Suppressor macrophage (primary cell): Measurements from ENCODE around the gene EEF1AKMT2.

Source experiments
- DNase-seq, 4 experiments: peaks; one replicate each; pipeline ENCODE4 v3.0.0-alpha.2; 2020 to 2022

Gene EEF1AKMT2

DNA sequence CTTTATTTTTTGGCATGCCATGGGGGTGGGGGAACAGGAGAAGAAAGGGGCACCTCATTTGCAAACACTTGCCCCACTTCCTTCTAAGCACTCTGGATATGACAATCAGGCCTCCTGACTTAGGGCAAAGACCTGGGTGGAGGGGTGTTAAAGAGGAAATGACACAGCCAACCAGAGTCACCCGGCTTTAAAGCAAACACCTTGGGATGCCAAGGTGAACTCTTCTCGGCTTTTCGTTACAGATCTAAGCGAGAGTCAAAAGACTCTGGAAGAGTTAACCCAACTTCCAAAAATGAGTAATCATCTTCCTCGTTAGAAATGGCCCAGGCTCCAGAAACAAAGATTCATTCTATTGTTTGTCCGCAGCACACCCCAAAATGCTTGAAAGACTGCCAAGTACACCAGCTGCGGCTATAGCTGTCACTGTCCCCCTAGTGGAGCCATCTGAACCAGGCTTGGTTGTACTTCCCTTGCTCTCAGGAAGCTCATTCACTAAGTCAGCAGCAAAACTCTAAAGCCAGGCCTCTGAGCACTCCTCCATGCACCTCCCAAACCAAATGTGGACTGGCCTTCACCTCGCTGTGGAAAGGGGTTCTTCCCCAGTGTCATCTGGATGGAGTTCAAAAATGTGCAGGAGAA is 72.4 kb downstream of the EEF1AKMT2 start:
- DNase-seq = peak; percentile 86 to 93 (median 89)

GRCh38 chr10:124717911-124718741 is 73.6 kb downstream of the EEF1AKMT2 start:
- DNase-seq = peak; percentile 86 to 97 (median 89)

DNA sequence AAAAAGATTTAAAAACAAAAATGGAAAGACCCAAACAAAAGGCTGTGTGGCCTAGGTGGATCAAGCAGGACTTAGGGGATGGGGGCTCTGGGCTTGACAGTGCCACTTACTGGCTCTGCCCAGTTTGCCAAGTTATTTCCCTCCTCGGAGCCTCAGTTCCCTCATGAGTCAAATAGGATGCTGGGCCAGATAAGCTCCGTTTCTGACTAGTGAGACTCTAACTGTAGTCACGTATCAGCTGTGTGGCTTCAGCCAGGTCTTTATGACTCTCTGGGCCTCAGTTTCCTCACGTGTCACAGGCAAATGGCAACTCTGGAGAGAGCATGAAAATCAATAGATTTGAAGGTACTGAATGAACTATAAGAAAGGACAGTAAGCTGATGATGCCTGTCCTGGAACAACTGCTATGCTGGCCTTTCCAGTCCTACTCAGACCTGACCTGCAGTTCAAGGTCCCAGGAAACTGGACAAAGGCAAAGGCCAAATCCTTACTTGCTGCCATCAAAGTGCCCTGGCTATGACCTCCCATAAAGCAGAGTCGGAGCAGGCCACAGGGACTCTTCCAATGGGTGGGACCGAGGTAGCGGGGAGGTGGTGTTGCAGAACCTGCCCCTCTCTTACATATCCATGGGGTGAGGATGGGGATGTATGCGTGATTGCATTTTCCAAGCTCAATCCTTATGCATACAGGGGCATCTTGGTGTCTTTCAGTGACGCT is 74.5 kb downstream of the EEF1AKMT2 start:
- DNase-seq = no peak

DNA sequence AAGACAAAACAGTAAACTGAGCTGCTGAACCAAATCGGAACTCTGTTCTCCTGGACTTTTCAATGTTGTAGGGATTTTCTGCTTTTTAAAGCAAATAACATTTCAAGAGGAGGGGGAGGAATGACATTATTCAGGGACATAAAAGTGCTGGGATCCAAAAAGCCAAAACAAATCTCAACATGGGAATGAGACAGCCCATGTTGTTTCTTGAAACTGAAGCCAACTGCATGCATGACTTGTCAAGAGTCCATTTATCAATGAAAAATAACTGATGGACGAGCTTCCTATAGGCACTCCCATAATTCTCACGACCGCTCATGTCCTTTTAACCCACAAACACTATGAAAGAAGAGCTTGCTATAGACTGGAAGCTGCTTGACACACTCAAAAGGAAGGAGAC is 75.3 kb downstream of the EEF1AKMT2 start:
- DNase-seq = no peak

- DNase-seq = no peak
Measured at GRCh38 chr10:124715439-124715838, 76.2 kb downstream of the EEF1AKMT2 start.

- no peak for DNase-seq
Measured at GRCh38 chr10:124713679-124714255, 77.9 kb downstream of the EEF1AKMT2 start.

- DNase-seq = no peak
Measured at GRCh38 chr10:124712704-124713407, 78.8 kb downstream of the EEF1AKMT2 start.

- no peak for DNase-seq
Measured at GRCh38 chr10:124711145-124711544, 80.5 kb downstream of the EEF1AKMT2 start.

DNA sequence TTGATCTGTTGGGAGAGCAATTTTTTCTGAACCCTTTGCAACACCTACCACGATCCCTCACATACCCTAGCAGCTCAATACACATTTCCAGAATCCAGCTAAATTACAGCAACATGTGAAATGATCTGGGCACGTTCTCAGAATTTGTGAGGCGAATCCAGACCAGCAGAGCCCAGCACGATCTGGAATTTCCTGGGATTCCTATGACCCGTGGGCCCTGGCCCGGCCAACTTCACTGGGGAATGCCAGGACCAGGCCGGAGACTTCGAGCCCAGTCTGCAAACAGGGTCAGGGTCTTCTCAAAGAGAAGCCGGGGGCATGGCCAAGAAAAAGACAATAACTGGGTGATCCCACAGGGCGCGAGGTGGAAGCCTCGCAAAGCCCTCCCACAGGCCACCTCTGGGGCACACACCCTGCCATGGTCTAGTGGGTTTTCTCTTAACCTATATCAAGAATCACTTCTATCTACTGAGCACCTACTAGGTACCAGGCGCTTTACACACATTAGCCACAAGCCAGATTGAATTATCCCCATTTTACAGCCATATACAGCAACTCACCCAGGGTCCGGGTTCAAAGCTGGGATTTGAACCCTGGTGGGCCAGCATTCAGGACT is 81.3 kb downstream of the EEF1AKMT2 start:
- no peak for DNase-seq

- peak; percentile 71 to 85 (median 84) for DNase-seq
Measured at GRCh38 chr10:124709861-124710260, 81.8 kb downstream of the EEF1AKMT2 start.

- peak in 2 of 4 experiments; percentile 34 to 37 for DNase-seq
Measured at GRCh38 chr10:124708922-124709520, 82.7 kb downstream of the EEF1AKMT2 start.

DNA sequence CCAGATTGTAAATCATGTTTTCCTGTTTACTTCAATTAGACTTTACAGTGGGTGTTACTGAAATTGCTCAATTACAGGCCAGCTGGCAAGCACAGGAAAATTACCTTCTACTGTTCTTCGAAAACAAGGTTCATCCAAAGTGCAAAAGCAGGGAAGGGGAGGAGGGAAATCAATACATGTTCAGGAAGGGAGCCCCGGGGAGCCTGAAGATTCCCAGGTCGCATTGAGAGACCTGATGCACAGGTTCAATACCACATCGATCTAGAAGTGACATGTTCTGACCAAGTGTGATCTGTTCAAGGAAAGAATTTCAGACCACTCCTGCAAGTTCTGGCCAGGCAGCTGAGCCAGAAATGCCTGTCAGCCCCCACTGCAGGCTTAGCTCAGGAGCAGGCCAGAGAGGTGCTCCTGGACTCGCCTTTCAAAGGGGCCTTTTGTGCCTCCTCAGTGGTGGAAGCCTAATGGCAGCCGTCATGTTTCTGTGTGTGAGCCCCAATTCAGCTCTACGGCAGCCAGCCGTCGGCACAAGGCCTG is 83.4 kb downstream of the EEF1AKMT2 start:
- peak in 1 of 4 experiments; percentile 25 for DNase-seq
